PC-9 (cell line): ENCODE data around the gene TGFBR3.

ENCODE experiments used
- EZH2 ChIP-seq: fragments of 200-600 bp; sonication (generic); IDR thresholded peaks from 2 replicates; pipeline ENCODE4 v1.8.0; 2017; ENCODE audit warnings: antibody characterized with exemption, low read depth
- TF ChIP-seq, protein P1 (sequence below): fragments of 200-600 bp; sonication (generic); conservative IDR thresholded peaks from 2 replicates; pipeline ENCODE4 v1.6.1; 2017; ENCODE audit warnings: mixed run types, antibody characterized with exemption, mild to moderate bottlenecking, moderate library complexity

DNA sequence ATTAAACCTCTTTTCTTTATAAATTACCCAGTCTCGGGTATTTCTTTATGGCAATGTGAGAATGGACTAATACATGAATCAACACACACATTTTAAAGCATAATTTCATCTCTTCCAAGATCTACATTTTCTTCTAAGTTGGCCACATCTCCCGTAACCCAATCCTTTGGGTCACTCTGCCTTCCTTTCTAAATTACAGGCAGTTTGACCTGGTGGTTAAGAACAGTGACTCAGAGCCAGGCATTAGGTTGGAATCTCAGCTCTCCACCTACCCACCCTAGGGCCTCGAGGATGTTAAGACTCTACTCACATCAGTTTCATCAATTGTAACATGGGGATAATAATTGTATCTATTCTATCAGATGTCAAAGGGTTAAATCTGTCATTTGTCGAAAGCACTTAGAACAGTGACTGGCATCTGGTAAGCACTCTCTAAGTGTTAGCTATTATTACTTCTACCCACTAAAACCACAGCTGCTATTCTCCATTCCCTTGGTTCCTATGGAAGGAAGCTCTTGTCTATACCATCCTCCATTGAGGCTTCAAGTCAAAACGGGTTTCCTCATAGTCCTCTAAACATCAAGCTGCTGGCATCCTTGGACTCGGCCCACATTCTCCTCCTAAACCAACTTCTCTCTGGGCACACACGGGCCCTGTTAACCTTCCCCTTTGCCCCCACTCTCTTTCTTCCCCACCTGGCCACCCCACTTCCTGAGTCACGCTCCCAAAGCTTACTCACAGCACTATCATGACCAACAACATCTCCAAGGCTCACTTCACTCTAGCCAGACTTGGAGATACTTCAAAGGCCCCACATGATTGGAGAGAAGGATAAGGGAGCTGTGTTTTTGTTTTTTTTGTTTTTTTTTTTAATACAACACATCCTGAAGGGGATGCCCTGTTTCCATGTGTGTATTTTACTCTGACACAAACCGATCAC lies 116.9 kb downstream of the TGFBR3 start:
- TF ChIP-seq, protein P1, sequence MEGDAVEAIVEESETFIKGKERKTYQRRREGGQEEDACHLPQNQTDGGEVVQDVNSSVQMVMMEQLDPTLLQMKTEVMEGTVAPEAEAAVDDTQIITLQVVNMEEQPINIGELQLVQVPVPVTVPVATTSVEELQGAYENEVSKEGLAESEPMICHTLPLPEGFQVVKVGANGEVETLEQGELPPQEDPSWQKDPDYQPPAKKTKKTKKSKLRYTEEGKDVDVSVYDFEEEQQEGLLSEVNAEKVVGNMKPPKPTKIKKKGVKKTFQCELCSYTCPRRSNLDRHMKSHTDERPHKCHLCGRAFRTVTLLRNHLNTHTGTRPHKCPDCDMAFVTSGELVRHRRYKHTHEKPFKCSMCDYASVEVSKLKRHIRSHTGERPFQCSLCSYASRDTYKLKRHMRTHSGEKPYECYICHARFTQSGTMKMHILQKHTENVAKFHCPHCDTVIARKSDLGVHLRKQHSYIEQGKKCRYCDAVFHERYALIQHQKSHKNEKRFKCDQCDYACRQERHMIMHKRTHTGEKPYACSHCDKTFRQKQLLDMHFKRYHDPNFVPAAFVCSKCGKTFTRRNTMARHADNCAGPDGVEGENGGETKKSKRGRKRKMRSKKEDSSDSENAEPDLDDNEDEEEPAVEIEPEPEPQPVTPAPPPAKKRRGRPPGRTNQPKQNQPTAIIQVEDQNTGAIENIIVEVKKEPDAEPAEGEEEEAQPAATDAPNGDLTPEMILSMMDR = no peak
- TF ChIP-seq EZH2 = no peak
